ENCODE measurements around the gene TEX14.

GRCh38 chr17:58728798-58729197 lies 37.0 kb upstream of the TEX14 start:
- TF ChIP-seq CTCF (IDR thresholded peaks at IDR 0.05) (no peak), POLR2A (IDR thresholded peaks at IDR 0.05) (no peak)

All from lower leg skin (tissue), 3 donors.